ENCODE data around the gene TAS2R14. TPM values are rescaled to one million over a fixed set of nuclear protein-coding genes. Genes with fewer than 3 reads are reported as not detected.

TAS2R14 gene
- total RNA-seq (2016; rRNA removed; fragmentation: Illumina TruSeq; extraction: Trizol) (0.32 and 2.3 TPM in 2 replicates), polyA plus RNA-seq (2011; rRNA removed) (0.86 and 1.1 TPM in 2 replicates), polyA minus RNA-seq (2011; rRNA and poly(A)+ RNA removed; ENCODE audit: low replicate concordance) (2.8 and 4.2 TPM in 2 replicates), Bru-seq, nascent RNA (percentile 79 among the genes with signal in this experiment), BruChase-seq, experiment 1, labeled RNA remaining after a 6-hour chase (percentile 62 among the genes with signal in this experiment), BruChase-seq, experiment 2, labeled RNA remaining after a 2-hour chase (percentile 83 among the genes with signal in this experiment)
- total RNA-seq (2016; cell fraction: cytosol; rRNA removed; fragmentation: Illumina TruSeq; extraction: Trizol; ENCODE audit: low read depth), result not detected in 2 replicates
- 0.15 and 1.6 TPM in 2 replicates for total RNA-seq (2016; cell fraction: insoluble cytoplasmic fraction; rRNA removed; fragmentation: Illumina TruSeq; extraction: Trizol)
- total RNA-seq (2016; cell fraction: membrane; rRNA removed; fragmentation: Illumina TruSeq; extraction: Trizol), result 0.19 and 0.21 TPM in 2 replicates
- 13.3 and 14.1 TPM in 2 replicates for total RNA-seq (2016; cell fraction: nucleus; rRNA removed; fragmentation: Illumina TruSeq; extraction: Trizol)
- polyA plus RNA-seq (2011; cell fraction: cytosol; rRNA removed), result 0.07 and 0.17 TPM in 2 replicates
- 2.7 TPM in 2 replicates for polyA plus RNA-seq (2011; cell fraction: nucleus; rRNA removed)
- polyA plus RNA-seq (2012), result 0.68 and 0.76 TPM in 2 replicates
- polyA plus RNA-seq (2016; cell fraction: cytosol; fragmentation: Illumina TruSeq; extraction: Trizol; ENCODE audit: low read depth), result 0.09 and 0.14 TPM in 2 replicates
- polyA plus RNA-seq (2016; cell fraction: insoluble cytoplasmic fraction; fragmentation: Illumina TruSeq; extraction: Trizol; ENCODE audit: low read depth), result 0.33 and 0.84 TPM in 2 replicates
- polyA plus RNA-seq (2016; cell fraction: membrane; fragmentation: Illumina TruSeq; extraction: Trizol; ENCODE audit: low read depth), result 0.31 TPM in 1 of 2 replicates, not detected in the other
- 3.8 and 5.2 TPM in 2 replicates for polyA plus RNA-seq (2016; cell fraction: nucleus; fragmentation: Illumina TruSeq; extraction: Trizol; ENCODE audit: insufficient read depth, low read depth)
- not detected in 2 replicates for polyA minus RNA-seq (2011; cell fraction: cytosol; rRNA and poly(A)+ RNA removed)
- 61.7 and 70.6 TPM in 2 replicates for polyA minus RNA-seq (2011; cell fraction: nucleus; rRNA and poly(A)+ RNA removed)
- long read RNA-seq, experiment 1, partial matches to known transcripts, result 0 of 11 reads
- long read RNA-seq, experiment 1, other reads (novel, unspliced or antisense), result 11 of 11 reads
- long read RNA-seq, experiment 2, partial matches to known transcripts, result 1 of 11 reads
- long read RNA-seq, experiment 2, other reads (novel, unspliced or antisense), result 10 of 11 reads

GRCh38 chr12:10939163-10939562 lies at the start of gene TAS2R14:
Gene TAS2R14, minus strand, starts transcription at chr12:10939263. Its CDS starts 56 bp downstream, at chr12:10939207.
- H3K9me3 ChIP-seq (ENCODE audit: low read length), result no peaks in the 10 kb centered on the region
- intact Hi-C loops (cut with micrococcal nuclease; ENCODE audit: unreplicated experiment) (no loop called here), in situ Hi-C loops (cut with HindIII; ENCODE audit: extremely low pct_ligation_motif_present, low pct_unique_long_range_greater_than_20kb) (no loop called here)
- H3K4me2 ChIP-seq (ENCODE audit: low read depth, low read length), result no peak within 1 kb of the TSS
- no peak within 1 kb of the TSS for H3K4me3 ChIP-seq (replicated peaks in 1 of 3; ENCODE audit: insufficient read depth in 1 of 3, low read depth in 2 of 3, low read length in 3 of 3)
- 91% methylated on average over 1 of the region's 1 CpG for WGBS (ENCODE audit: low lambda C conversion rate)
- no peaks in the 10 kb centered on the region for H3K27me3 ChIP-seq (ENCODE audit: control insufficient read depth in 1 of 2, insufficient read depth in 2 of 2, low read length in 2 of 2)
- no peak within 1 kb of the TSS for H3K9ac ChIP-seq (ENCODE audit: insufficient read depth, low read depth, low read length)
- no peaks in the 10 kb centered on the region for H3K79me2 ChIP-seq (ENCODE audit: insufficient read depth, low read length)
- H3K4me1 ChIP-seq (ENCODE audit: insufficient read depth, low read length), result peaks cover 13% of the 10 kb centered on the region
- no peak within 1 kb of the TSS for H3K27ac ChIP-seq (ENCODE audit: extremely low read length, insufficient read depth, low read length)
- no peak within 1 kb of the TSS for H2AFZ ChIP-seq (ENCODE audit: low read length)
- POLR2A ChIA-PET, result no interaction called here
- FAIRE-seq, result no peak
- CTCF ChIA-PET (ENCODE audit: low intra/inter-chr PET ratio, low total read pairs), result no interaction called here
- DNase-seq (ENCODE audit: low spot score), result no peak
- no peaks in the 10 kb centered on the region for H4K20me1 ChIP-seq (ENCODE audit: insufficient read depth, low read length)
- H3K36me3 ChIP-seq (replicated peaks in 1 of 2; ENCODE audit: control insufficient read depth in 1 of 2, insufficient read depth in 2 of 2, low read length in 2 of 2), result no peaks in the 10 kb centered on the region
- BruUV-seq (replicated peaks), result no TSS peak
- no peak for ATAC-seq
- TF ChIP-seq ZFX (CRISPR knock-in tag; IDR thresholded peaks at IDR 0.05; ENCODE audit: low read depth) (no peak), ZNF879 (CRISPR knock-in tag; IDR thresholded peaks at IDR 0.05) (no peak), ZNF782 (CRISPR knock-in tag; IDR thresholded peaks at IDR 0.05; ENCODE audit: borderline replicate concordance) (no peak), HNRNPH1 (optimal IDR thresholded peaks at IDR 0.05; ENCODE audit: low read depth, low read length) (no peak), TRAFD1 (CRISPR knock-in tag; IDR thresholded peaks at IDR 0.05; ENCODE audit: borderline replicate concordance) (no peak), THAP9 (CRISPR knock-in tag; IDR thresholded peaks at IDR 0.05; ENCODE audit: borderline replicate concordance) (no peak), EP300 (IDR thresholded peaks at IDR 0.05; ENCODE audit: low read depth in 2 of 2, low read length in 2 of 2) (no peak), EP300 (CRISPR knock-in tag; IDR thresholded peaks at IDR 0.05; ENCODE audit: borderline replicate concordance) (no peak), ZBTB14 (CRISPR knock-in tag; IDR thresholded peaks at IDR 0.05) (no peak), ZNF24 (IDR thresholded peaks at IDR 0.05) (no peak), PHF8 (CRISPR knock-in tag; IDR thresholded peaks at IDR 0.05) (no peak)
